Activated CD4-positive, alpha-beta T cell treated with anti-CD3 and anti-CD28 coated beads for 36 hours (primary cell): ENCODE measurements around the gene COL7A1. TPM values are rescaled to one million over a fixed set of nuclear protein-coding genes. Genes with fewer than 3 reads are reported as not detected.

Experiments
- ATAC-seq: fragments of 200-7000 bp; cut with Tn5 transposase; one replicate; pipeline ENCODE4 v1.10.0; 2021; ENCODE audit warnings: mild to moderate bottlenecking, moderate library complexity
- CTCF ChIA-PET: fragments of 350-600 bp; sonication (Branson Sonifier 250); formaldehyde crosslinking; loops from one replicate; lab custom pipeline; 2021; ENCODE audit warnings: antibody characterized with exemption; lab: Charles Lee
- POLR2A ChIA-PET: fragments of 350-600 bp; sonication (Branson Sonifier 250); formaldehyde crosslinking; loops from one replicate; lab custom pipeline; 2021; ENCODE audit warnings: antibody characterized with exemption, inconsistent platforms; lab: Charles Lee
- DNase-seq: peaks from one replicate; pipeline ENCODE4 v3.0.0-alpha.2; 2020
- H3K27ac Mint-ChIP-seq: one replicate; pipeline ENCODE4 v1.8.0; 2021; ENCODE audit warnings: mixed read lengths
- H3K27me3 Mint-ChIP-seq: one replicate; pipeline ENCODE4 v1.8.0; 2021; ENCODE audit warnings: mixed read lengths
- H3K36me3 Mint-ChIP-seq: one replicate; pipeline ENCODE4 v1.8.0; 2021; ENCODE audit warnings: low read depth, mixed read lengths
- H3K4me1 Mint-ChIP-seq: one replicate; pipeline ENCODE4 v1.8.0; 2021; ENCODE audit warnings: mixed read lengths
- H3K4me3 Mint-ChIP-seq: one replicate; pipeline ENCODE4 v1.8.0; 2021; ENCODE audit warnings: mild to moderate bottlenecking, moderate library complexity, mixed read lengths
- H3K9me3 Mint-ChIP-seq: one replicate; pipeline ENCODE4 v1.8.0; 2021; ENCODE audit warnings: low read depth, mixed read lengths
- intact Hi-C, 2 experiments: fragments of 100-400 bp; cut with DNase I in 1 of 2; cut with micrococcal nuclease in 1 of 2; formaldehyde crosslinking; loops; one replicate each; pipeline versions ENCODE4 v1.14.2 to v1.15.1; 2022 to 2024; cut with DNase I, micrococcal nuclease
- total RNA-seq, 2 experiments: library from RNA; stranded (reverse); gene quantifications; one replicate each; pipeline ENCODE4 v1.2.3, GENCODE V29; 2021

The COL7A1 gene
- total RNA-seq, 2 experiments from 2014 or later, result 0.65 to 0.85 TPM

DNA sequence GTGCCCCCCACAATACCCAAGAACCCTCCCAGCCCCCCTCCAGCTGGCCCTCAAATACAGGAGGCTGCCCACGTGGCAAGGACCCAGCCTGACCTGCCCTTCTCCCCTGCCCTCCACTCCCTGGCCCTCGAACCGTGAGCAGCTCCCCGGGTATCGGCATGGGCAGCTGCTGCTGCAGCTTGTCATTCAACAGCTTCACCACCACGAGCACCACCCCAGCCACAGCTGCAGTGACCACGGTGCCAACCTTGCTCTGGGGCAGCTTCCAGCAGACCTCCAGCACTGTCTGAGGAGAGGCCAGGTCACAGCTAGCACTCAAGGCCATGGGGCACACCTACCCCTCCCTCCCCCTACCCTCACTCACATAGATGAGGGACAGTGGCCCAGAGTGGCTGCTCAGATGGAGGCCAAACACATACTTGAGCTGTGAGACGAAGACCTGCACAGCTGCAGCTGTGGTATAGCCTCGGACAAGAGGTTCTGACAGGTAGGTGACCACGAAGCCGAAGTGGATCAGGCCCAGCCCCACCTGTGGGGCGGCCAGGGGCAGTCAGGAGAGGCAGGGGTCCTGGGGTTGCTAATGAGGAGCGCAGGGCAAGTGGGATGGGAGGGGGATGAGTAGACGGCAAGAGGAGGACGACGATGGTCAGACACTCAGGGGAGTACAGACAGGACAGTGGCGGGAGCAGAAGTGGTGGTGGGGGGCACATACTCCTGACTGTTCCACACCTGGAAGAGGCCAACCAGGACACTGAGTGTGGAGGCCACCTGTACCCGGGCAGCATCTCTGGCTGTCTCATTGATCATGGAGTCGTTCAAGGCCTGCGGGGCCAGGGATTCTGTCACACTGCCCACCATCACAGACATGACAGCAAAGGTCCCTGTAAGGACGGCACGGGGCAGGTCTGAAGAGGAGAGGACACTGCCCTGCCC is 36.7 kb upstream of the COL7A1 start:
- Mint-ChIP-seq H3K27ac (no peak overlapping the region), H3K9me3 (no peaks in the 10 kb centered on the region), H3K36me3 (peaks cover 23% of the 10 kb centered on the region), H3K4me3 (no peak overlapping the region), H3K4me1 (peaks cover 13% of the 10 kb centered on the region), H3K27me3 (no peaks in the 10 kb centered on the region)
- ATAC-seq (no peak), DNase-seq (no peak)
- intact Hi-C loops, result no loop called here
- CTCF ChIA-PET, result interaction anchor here (0.6 to 0.7 kb wide), 2 partner anchors 22 to 303 kb away, joined by 3 to 4 read pairs; no protein-coding TSS in a partner anchor
- POLR2A ChIA-PET, result interaction anchor here (0.5 kb wide), 1 partner anchor 13 kb away, joined by 4 read pairs; no protein-coding TSS in a partner anchor

DNA sequence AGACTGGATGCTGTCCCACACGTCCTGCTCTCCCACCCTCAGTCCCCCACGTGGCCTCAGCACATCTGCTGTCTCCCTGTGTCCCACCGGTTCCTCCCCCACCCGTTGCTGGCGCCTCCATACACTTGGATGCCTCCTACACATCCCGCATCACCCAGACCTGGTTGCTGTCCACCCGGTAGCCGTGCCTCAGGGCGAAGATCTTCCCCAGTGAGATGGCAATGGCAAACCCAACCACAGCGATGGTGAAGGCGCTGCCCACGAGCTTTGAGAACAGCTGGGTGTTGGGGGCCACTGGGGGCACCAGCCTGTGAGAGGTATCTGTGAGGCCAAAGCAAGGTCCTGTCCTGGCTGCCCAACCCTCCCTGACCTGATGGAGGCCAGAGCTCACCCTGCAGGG is 35.7 kb upstream of the COL7A1 start:
- Mint-ChIP-seq H3K27me3 (no peaks in the 10 kb centered on the region), H3K36me3 (peaks cover 28% of the 10 kb centered on the region), H3K4me1 (peaks cover 10% of the 10 kb centered on the region), H3K4me3 (no peak overlapping the region), H3K9me3 (no peaks in the 10 kb centered on the region), H3K27ac (no peak overlapping the region)
- DNase-seq (no peak), ATAC-seq (no peak)
- ChIA-PET CTCF (interaction anchor here (0.6 to 0.7 kb wide), 2 partner anchors 21 to 304 kb away, joined by 3 to 4 read pairs; no protein-coding TSS in a partner anchor), POLR2A (interaction anchor here (0.5 kb wide), 1 partner anchor 14 kb away, joined by 4 read pairs; no protein-coding TSS in a partner anchor)
- intact Hi-C loops, result no loop called here

DNA sequence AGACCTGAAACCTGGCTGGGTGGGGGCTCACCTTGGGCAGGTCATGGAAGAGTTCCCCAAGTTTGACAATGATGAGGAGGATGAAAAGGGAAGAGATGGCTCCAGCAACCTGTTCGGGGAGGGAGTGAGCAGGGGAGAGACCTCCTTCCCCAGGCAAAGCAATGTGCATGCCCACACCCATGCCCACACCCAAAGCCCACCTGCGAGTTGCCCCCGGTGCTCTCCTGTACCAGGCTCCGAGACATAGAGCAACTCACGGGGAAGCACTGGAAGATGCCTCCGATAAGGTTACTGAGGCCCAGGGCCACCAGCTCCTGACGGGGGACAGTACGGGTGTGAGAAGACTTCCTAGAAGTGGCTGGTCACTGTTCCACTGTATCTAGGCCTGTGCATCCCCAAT is 35.3 kb upstream of the COL7A1 start:
- ChIA-PET CTCF (no interaction called here), POLR2A (no interaction called here)
- H3K27ac Mint-ChIP-seq, result no peak overlapping the region
- no peak overlapping the region for H3K4me3 Mint-ChIP-seq
- no peaks in the 10 kb centered on the region for H3K27me3 Mint-ChIP-seq
- H3K4me1 Mint-ChIP-seq, result peaks cover 10% of the 10 kb centered on the region
- DNase-seq, result no peak
- ATAC-seq, result no peak
- peaks cover 28% of the 10 kb centered on the region for H3K36me3 Mint-ChIP-seq
- no peaks in the 10 kb centered on the region for H3K9me3 Mint-ChIP-seq
- intact Hi-C loops, result no loop called here

DNA sequence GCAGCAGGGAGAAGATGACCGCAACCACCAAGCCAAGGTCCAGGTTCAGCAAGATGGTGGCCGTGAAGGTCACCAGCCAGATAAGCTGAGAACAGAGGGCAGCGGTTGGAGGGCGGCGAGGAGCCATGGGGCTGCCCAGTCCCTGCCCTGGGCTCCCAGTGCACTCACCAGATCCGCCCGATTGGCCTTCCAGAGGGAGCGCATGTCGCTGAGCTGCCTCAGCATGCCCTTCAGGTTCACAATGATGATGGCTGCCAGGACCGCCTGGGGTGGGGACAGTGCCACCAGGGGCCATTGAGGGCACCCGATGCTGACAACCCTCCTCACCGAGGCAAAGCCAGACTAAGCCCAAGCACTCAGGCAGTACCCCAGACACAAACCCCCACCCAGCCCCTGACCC is 34.8 kb upstream of the COL7A1 start:
- H3K4me3 Mint-ChIP-seq, result no peak overlapping the region
- DNase-seq, result no peak
- H3K4me1 Mint-ChIP-seq, result peaks cover 10% of the 10 kb centered on the region
- no peak for ATAC-seq
- no peaks in the 10 kb centered on the region for H3K9me3 Mint-ChIP-seq
- CTCF ChIA-PET, result no interaction called here
- peaks cover 28% of the 10 kb centered on the region for H3K36me3 Mint-ChIP-seq
- intact Hi-C loops, result no loop called here
- H3K27ac Mint-ChIP-seq, result no peak overlapping the region
- H3K27me3 Mint-ChIP-seq, result no peaks in the 10 kb centered on the region
- POLR2A ChIA-PET, result no interaction called here

DNA sequence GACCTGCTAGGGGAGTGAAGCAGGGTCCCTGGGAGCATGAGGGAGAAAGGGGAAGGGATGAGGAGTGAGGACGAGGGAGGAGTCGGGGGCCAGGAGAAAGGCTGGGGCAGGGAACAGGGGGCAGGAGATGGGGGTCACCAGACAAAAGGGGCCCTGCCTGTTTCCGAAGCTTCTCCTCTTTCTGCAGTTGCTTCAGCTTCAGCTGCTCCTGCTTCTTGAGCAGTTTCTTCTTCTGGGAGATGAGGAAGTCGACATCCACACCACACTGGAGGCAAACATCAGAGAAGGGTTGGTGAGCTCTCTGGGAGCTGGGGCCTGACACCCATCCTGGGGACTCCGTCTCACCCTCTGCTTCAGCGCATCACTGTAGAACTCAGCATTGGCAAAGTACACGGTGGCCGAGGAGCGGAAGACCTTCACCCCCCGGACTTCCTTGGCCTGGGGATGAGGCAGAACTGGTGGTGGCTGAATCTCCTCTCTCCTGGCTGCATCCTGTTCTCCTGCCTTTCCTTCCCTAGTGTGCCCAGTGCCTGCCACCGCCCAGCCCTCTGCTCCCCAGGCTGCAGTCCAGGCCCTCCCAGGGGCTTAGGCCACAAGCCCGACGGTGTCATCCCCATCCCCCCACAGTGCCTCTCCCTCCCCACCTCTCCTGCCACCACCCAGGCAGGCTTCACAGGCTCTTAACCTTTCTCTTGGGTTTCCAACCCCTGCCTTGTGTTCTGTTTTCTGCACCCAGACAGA is 33.3 kb upstream of the COL7A1 start:
- ChIA-PET CTCF (no interaction called here), POLR2A (no interaction called here)
- H3K27me3 Mint-ChIP-seq, result no peaks in the 10 kb centered on the region
- H3K4me3 Mint-ChIP-seq, result no peak overlapping the region
- H3K27ac Mint-ChIP-seq, result no peak overlapping the region
- peaks cover 27% of the 10 kb centered on the region for H3K36me3 Mint-ChIP-seq
- no peak for DNase-seq
- no peaks in the 10 kb centered on the region for H3K9me3 Mint-ChIP-seq
- ATAC-seq, result no peak
- intact Hi-C loops, result no loop called here
- H3K4me1 Mint-ChIP-seq, result peaks cover 7% of the 10 kb centered on the region

DNA sequence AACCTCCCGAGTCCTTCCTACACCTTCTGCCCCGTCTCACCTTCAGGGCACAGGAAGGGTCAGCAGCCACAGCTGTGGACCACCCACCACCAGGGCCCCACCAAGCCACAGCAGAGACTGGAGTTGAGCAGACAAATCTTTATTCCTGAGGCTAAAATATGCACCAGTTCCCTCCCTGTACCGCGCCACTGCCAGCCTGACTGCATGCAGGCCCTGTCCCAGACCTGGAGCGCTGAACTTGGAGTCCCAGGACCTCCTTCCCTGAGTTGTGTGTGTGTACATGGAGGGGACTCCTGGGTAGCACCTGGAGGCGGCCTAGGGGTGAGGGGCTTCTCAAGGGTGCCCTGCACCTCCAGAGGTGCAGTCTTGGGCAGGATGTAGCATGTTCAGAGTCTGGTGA is 30.5 kb upstream of the COL7A1 start:
- H3K36me3 Mint-ChIP-seq, result peaks cover 19% of the 10 kb centered on the region

DNA sequence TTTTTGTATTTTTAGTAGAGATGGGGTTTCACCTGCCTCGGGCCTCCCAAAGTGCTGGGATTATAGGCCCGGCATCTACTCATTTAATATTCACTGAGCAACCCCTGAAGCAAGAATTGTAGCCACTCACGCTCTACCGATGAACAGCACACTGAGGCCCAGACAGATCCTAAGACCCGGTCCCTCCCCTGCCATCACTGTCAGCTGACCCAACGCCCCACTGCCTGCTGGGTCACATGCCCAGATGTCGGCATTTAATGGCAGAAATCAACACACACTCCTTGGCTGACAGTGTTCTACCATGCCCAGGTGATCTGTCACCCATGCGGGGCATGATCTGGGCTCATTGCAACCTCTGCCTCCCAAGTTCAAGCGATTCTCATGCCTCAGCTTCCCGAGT is 29.6 kb upstream of the COL7A1 start:
- no peak for DNase-seq
- intact Hi-C loops, result no loop called here
- Mint-ChIP-seq H3K4me1 (peaks cover 5% of the 10 kb centered on the region), H3K9me3 (no peaks in the 10 kb centered on the region), H3K36me3 (peaks cover 19% of the 10 kb centered on the region), H3K27ac (no peak overlapping the region), H3K27me3 (no peaks in the 10 kb centered on the region), H3K4me3 (no peak overlapping the region)
- ChIA-PET CTCF (interaction anchor here (1.0 to 1.8 kb wide), 4 partner anchors 11 to 115 kb away, joined by 3 to 6 read pairs (median 4); partner anchors contain the start of genes NCKIPSD and SLC26A6), POLR2A (no interaction called here)
- ATAC-seq, result no peak

More for the DNA sequence above, 30.5 kb upstream of the COL7A1 start:
- intact Hi-C loops, result no loop called here
- DNase-seq (no peak), ATAC-seq (no peak)
- Mint-ChIP-seq H3K27me3 (no peaks in the 10 kb centered on the region), H3K27ac (no peak overlapping the region), H3K4me3 (no peak overlapping the region), H3K4me1 (peaks cover 5% of the 10 kb centered on the region), H3K9me3 (no peaks in the 10 kb centered on the region)
- CTCF ChIA-PET, result interaction anchor here (1.0 to 1.8 kb wide), 4 partner anchors 10 to 114 kb away, joined by 3 to 6 read pairs (median 4); partner anchors contain the start of genes NCKIPSD and SLC26A6
- POLR2A ChIA-PET, result interaction anchor here (0.6 kb wide), 1 partner anchor 96 kb away, joined by 5 read pairs; no protein-coding TSS in a partner anchor

DNA sequence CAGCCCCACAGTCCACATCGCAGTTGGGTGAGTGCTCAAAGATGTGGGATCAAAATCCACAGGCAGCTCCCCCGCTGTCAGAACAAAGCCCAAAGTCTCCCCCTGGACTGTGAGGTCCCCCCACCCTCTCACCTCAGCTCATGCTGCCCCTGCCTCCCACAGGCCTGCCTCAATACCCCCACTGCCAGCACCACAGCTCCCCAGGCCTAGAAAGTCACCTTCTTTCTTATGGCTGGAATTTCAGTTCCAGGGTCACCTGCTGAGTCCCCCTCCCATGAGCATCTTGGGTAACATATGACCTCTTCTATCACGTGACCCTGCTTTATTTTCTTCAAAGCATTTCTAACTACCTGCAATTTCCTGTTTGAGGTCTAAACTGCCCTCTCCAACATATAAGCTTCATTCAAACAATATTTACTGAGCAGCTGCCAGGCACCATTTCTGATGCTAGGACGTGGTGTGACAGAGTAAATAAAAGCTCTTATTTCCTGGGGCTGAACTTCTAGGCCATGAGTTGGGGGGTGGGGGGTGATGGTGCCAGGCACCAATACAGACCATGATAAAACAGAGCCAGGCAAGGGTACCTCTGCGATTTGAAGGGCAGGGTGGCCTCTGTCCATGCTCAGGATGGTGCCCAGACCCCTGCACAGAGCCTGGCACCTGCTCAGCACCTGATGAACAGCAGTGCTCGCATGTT is 28.9 kb upstream of the COL7A1 start:
- ATAC-seq (no peak), DNase-seq (no peak)
- Mint-ChIP-seq H3K9me3 (peaks cover under 1% of the 10 kb centered on the region), H3K36me3 (peaks cover 21% of the 10 kb centered on the region), H3K27me3 (no peaks in the 10 kb centered on the region), H3K27ac (peak overlapping the region; percentile 47), H3K4me3 (no peak overlapping the region), H3K4me1 (peaks cover 5% of the 10 kb centered on the region)
- ChIA-PET POLR2A (no interaction called here), CTCF (interaction anchor here (0.6 to 1.5 kb wide), 3 partner anchors 11 to 14 kb away, joined by 3 to 5 read pairs (median 3); partner anchors contain the start of gene SLC26A6)
- intact Hi-C loops, result no loop called here

DNA sequence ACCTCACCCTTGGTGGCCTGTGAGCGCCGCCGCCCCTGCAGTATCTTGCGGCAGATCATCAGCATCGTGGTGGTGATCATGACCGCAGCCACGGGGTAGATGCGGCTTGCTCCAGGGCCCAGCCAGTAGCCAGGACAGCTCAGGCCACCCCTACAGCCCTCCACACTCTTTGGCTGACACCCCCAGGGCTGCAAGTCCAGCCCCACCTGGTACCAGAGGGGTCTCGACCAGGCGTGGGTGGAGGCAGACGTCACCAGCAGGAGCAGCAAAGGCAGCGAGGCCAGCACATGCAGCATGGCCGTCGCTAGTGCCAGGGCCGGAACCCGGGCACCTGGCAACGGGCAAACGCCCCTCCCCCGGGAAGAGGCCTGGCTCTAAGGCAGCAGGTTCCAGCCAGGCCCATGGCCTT is 26.3 kb upstream of the COL7A1 start, which contains the start of gene TMEM89:
Gene TMEM89, minus strand, starts transcription at position 309 of the 409 bp plus-strand sequence. Its CDS starts 13 bp downstream, at position 296.
- ATAC-seq (no peak), DNase-seq (no peak)
- peaks cover 16% of the 10 kb centered on the region for H3K36me3 Mint-ChIP-seq
- CTCF ChIA-PET, result interaction anchor here (0.7 to 1.1 kb wide), 2 partner anchors 8 to 1278 kb away, joined by 3 to 4 read pairs; no protein-coding TSS in a partner anchor
- H3K4me3 Mint-ChIP-seq, result no peak within 1 kb of the TSS
- peaks cover 18% of the 10 kb centered on the region for H3K9me3 Mint-ChIP-seq
- no peaks in the 10 kb centered on the region for H3K27me3 Mint-ChIP-seq
- POLR2A ChIA-PET, result no interaction called here
- intact Hi-C loops, result no loop called here
- H3K27ac Mint-ChIP-seq, result no peak within 1 kb of the TSS
- peaks cover 5% of the 10 kb centered on the region for H3K4me1 Mint-ChIP-seq

DNA sequence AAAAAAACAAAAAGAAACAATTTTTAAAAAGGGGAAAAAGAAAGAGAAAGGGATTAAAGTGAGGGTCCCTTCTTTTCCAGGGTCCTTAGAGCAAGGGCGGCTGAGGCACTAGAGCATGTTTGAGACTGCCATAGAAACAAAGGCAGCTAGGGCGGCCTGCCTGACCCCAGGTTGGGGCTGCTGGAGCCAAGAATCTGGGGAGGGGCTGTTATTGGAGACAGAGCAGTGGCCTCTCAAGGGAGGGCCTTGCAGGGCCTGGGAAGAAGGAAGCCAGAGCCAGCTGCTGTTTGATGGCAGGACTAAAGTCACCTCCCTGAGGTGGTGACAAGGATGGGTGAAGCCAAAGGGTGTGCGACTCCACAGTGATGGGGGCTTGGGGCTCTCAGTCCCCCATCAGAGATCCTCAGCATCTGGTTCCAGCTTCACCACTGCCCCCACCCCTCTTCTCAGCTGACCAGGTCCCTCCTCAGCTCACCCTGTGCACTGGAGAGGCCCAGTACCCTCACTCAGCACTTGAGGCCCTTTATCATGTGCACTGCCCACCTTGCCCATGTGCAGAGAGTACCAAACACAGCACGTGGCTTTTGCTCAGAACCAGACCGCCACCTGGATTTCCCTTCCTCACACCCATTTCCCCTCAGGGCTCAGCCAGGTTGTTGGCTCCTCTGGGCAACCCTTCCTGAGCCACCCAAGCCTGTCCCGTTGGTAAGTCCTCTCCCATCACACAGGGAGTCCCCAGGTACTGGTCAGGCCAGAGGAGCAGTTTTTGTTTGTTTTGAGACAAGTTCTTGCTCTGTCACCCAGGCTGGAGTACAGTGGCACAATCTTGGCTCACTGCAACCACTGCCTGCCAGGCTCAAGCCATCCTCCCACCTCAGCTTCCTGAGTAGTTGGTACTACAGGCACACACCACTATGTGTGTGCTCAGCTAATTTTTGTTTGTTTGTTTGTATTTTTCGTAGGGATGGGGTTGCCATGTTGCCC is 24.7 kb upstream of the COL7A1 start:
- ChIA-PET CTCF (interaction anchor here (0.6 to 1.9 kb wide), 3 partner anchors 15 to 18 kb away, joined by 3 to 4 read pairs (median 3); no protein-coding TSS in a partner anchor), POLR2A (no interaction called here)
- H3K4me3 Mint-ChIP-seq, result no peak overlapping the region
- H3K9me3 Mint-ChIP-seq, result peaks cover 18% of the 10 kb centered on the region
- ATAC-seq (no peak), DNase-seq (no peak)
- H3K36me3 Mint-ChIP-seq, result peaks cover 16% of the 10 kb centered on the region
- intact Hi-C loops, result no loop called here
- H3K4me1 Mint-ChIP-seq, result peaks cover 13% of the 10 kb centered on the region
- H3K27ac Mint-ChIP-seq, result no peak overlapping the region
- no peaks in the 10 kb centered on the region for H3K27me3 Mint-ChIP-seq
